HTERT RPE-1 (cell line): ENCODE measurements around the gene G2E3.
"Not testable (repeated sequence)": the region's sequence is repeated elsewhere in the genome, so short reads cannot be mapped to it uniquely, and the experiment has no call there.

Experiments used
- in situ Hi-C: fragments of 300-500 bp; cut with MboI; formaldehyde crosslinking; loops from 4 replicates; pipeline ENCODE4 v1.14.3; 2020; ENCODE audit warnings: low sequenced_read_pairs

Gene G2E3

GRCh38 chr14:30559638-30560091 is 707 bp downstream of the G2E3 start:
- in situ Hi-C loops: no loop called here

GRCh38 chr14:30560581-30560980 is 1.6 kb downstream of the G2E3 start:
- in situ Hi-C loops: no loop called here

DNA sequence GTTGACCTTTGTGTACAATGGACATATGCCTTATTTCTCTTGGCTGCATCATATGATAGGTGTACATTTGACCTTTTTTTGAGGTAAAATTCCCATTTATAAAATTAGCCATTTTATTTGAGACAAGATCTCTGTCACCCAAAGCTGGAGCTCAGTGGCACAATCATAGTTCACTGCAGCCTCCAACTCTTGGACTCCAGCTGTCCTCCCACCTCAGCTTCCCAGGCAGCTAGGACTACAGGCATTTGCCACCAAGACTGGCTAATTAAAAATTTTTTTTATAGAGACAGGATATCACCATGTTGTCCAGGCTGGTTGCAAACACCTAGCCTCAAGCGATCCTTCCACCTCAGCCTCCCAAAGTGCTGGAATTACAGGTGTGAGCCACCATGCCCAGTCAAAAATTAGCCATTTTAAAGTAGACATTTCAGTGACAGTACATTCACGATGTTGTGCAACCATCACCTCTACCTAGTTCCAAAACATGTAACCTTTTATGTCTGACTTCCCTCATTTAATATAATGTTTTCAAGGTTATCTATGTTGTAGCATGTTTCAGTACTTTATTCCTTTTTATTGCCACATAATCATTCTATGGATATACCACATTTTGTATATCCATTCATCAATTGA is 5.4 kb downstream of the G2E3 start:
- in situ Hi-C loops: no loop called here

DNA sequence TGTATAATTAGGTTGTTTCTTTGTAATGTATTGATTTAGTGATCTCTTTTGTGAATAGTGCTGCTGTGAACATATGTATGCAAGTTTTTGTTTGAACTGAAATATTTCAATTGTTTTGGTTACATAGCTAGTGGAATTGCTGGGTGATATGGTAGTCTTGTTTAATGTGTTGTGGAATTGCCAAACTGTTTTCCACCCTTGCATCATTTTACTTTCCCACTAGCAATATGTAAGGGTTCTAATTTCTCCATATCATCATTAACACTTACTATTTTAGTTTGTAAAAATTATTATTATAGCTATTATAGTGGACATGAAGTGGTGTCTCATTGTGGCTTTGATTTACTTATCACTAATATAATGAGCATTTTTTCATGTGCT is 5.9 kb downstream of the G2E3 start:
- in situ Hi-C loops: no loop called here

- in situ Hi-C loops: no loop called here
Measured at GRCh38 chr14:30569216-30569902, 10.4 kb downstream of the G2E3 start.

DNA sequence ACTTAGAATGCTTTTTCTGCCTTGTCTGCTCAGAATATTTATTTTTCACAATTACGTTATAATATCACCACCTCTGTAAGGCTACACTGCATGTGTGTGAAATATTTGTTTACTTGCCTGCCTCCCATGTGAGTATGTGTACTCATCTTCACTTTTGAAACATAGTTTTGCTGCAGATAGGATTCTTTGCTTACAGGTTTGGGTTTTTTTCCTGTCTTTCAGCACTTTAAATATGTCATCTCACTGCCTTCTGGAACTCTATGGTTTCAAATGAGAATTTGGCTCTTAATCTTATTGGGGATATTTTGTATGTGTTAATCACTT is 10.9 kb downstream of the G2E3 start:
- in situ Hi-C loops: no loop called here

- in situ Hi-C loops: no loop called here
Measured at GRCh38 chr14:30572237-30572636, 13.3 kb downstream of the G2E3 start.

- in situ Hi-C loops: no loop called here
Measured at GRCh38 chr14:30572771-30573170, 13.8 kb downstream of the G2E3 start.

DNA sequence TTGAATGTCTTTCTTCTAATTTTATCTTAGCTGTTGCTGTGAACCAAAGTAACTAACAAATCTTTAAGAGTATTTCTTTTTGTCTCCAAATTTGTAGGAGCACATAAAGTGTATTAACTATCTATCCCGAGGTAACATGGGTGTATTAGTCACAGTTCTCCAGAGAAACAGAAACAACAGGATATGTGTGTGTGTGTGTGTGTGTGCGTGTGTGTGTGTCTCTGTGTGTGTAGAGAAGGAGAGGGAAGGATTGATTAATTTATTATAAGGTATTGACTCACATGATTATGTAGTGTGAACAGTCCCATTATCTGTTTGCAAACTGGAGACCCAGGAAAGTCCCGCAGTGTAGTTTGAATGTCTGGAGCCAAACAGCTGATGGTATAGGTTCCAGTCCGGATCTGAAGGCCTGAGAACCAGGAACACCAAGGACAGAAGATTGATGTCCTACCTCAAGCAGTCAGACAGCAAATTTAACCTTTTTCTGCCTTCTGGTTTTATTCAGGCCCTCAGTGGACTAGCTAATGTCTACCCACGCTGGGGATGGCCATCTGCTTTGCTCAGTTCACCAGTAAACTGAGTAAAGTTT is 14.4 kb downstream of the G2E3 start:
- in situ Hi-C loops: no loop called here

GRCh38 chr14:30573966-30574365 is 15.0 kb downstream of the G2E3 start:
- in situ Hi-C loops: no loop called here

GRCh38 chr14:30574777-30575176 is 15.8 kb downstream of the G2E3 start:
- in situ Hi-C loops: not testable (repeated sequence)

- in situ Hi-C loops: not testable (repeated sequence)
Measured at GRCh38 chr14:30576333-30576732, 17.4 kb downstream of the G2E3 start.

GRCh38 chr14:30580616-30581282 is 21.8 kb downstream of the G2E3 start:
- in situ Hi-C loops: no loop called here

GRCh38 chr14:30581283-30581625 is 22.3 kb downstream of the G2E3 start:
- in situ Hi-C loops: no loop called here

DNA sequence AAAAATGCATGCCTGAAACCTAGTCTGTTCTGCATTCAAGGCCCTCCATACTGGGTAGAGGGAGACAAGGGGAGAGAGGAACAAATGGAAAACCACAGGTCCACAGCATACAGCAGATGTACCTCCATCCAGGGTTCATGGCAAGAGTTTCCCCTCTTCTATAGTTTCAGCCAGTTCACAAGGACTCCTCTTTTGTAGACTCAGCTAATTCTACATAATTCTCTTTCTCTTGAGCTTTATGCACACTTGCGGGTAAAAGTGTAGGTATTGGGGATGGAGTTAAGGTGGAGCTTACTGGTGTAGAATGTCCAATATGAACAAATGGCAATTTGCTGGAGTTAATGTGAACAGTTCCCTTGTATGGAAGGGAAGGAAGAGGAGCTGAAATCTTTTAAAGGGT is 23.4 kb downstream of the G2E3 start:
- in situ Hi-C loops: no loop called here

DNA sequence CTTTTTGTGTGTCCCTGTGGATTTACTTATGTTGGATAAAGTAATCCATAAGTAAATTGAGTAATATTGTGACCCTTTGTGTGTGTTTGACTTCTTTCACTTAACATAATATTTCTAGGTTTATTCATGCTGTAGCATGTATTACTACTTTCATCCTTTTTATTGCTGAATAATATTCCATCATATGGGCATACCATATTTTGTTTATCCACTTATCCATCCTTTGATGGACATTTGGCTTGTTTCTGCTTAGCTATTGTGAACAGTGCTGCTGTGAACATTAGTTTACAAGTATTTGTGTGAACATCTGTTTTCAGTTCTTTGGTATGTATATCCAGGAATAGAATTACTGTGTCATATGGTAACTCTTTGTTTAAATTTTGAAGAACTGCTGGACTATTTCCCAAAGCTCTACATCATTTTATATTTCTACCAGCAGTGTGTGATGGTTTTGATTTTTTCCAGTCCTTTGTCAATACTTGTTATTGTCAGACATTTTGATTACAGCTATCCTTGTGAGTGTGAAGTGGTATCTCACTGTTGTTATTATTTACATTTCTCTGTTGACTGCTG is 25.2 kb downstream of the G2E3 start:
- in situ Hi-C loops: no loop called here

DNA sequence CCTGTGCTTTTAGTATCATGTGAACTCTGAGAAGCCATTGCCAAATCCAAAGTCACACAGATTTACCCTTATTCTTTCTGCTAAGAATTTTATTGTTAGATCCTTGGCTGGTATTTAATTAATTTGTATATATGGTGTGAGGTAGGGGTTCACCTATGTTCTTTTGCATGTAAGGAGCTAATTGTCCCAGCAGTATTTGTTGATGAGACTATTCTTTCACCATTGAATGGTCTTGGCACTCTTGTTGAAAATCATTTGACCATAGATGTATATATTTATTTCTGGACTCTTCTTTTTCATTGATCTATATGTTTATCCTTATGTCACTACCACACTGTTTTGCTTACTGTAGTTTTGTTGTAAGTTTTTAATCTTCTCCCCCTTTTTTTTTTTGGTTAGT is 26.2 kb downstream of the G2E3 start:
- in situ Hi-C loops: no loop called here

DNA sequence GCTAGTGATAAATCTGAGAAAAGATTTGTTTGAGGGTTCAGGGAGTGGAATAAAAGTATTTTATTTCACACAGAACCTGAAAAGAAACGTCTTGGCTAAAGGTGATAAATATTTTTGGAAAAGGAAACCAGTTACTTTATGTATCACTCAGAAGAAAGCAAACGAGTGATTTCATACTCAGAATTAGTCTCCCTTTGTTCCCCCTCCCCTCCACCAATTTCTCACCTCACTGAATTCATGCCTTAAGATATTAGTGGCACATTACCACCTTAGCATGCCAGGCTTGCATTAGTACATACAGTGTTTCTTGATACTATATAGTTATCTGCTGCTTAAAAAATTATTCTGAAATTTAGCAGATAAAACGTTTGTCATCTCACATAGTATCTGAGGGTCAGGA is 28.2 kb downstream of the G2E3 start:
- in situ Hi-C loops: no loop called here

GRCh38 chr14:30588873-30589272 is 29.9 kb downstream of the G2E3 start:
- in situ Hi-C loops: no loop called here

- in situ Hi-C loops: no loop called here
Measured at GRCh38 chr14:30596935-30597334, 38.0 kb downstream of the G2E3 start.

DNA sequence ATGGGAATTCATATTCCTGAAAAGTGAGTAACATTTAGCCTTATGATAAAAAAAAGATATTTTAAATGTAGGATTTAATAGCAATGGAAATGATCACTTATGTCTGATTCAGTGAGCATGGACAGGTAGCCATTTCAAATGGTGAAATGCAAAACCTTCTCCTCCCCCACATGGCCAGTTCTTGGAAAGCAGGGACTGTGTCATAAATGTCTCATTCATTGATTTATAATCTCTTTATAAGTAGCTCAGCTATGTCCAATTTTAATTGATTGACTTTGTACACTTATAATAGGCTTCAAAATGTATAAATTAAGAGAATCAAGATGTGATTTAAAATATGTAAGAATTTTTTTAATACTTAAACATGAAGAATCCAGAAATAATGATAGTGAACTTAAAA is 38.5 kb downstream of the G2E3 start:
- in situ Hi-C loops: no loop called here
